Tibial nerve (tissue), 4 donors: ENCODE results near the gene TNRC6C. TPM values are rescaled to one million over a fixed set of nuclear protein-coding genes. Genes with fewer than 3 reads are reported as not detected.

ENCODE experiments used
- DNase-seq, 2 donors: peaks; one replicate each; pipeline ENCODE4 v3.0.0-alpha.2; 2019; ENCODE audit warnings: low spot score in 2 of 2
- H3K27ac ChIP-seq, 4 donors: fragments of 200-600 bp; sonication (generic) in 3 of 4; one replicate each; pipeline ENCODE4 v1.5.1; 2017 to 2019; ENCODE audit warnings: mild to moderate bottlenecking in 1 of 4
- H3K27me3 ChIP-seq, 2 donors: fragments of 200-600 bp; sonication (generic) in 1 of 2; one replicate each; pipeline versions ENCODE4 v1.5.1 to v1.6.0; 2017 to 2019
- H3K36me3 ChIP-seq, 3 donors: fragments of 200-600 bp; sonication (generic); one replicate each; pipeline ENCODE4 v1.5.1; 2018 to 2019
- H3K4me1 ChIP-seq, 4 donors: fragments of 200-600 bp; sonication (generic) in 3 of 4; one replicate each; pipeline ENCODE4 v1.5.1; 2017 to 2019
- H3K4me3 ChIP-seq, 4 donors: fragments of 200-600 bp; sonication (generic) in 3 of 4; one replicate each; pipeline ENCODE4 v1.5.1; 2017 to 2019; ENCODE audit warnings: mild to moderate bottlenecking in 1 of 4, moderate library complexity in 1 of 4
- H3K9me3 ChIP-seq, 4 donors: fragments of 200-600 bp; sonication (generic) in 3 of 4; one replicate each; pipeline ENCODE4 v1.5.1; 2017 to 2019
- CTCF ChIP-seq, 5 experiments: fragments of 200-600 bp in 3 of 5; fragments of 450-650 bp in 2 of 5; sonication (generic) in 3 of 5; IDR thresholded peaks; one replicate each; pipeline ENCODE4 v1.5.1; 2016 to 2019; ENCODE audit warnings: antibody characterized with exemption in 5 of 5, mild to moderate bottlenecking in 3 of 5, moderate library complexity in 2 of 5
- EP300 ChIP-seq, 2 donors: sonication (generic); formaldehyde crosslinking; IDR thresholded peaks; one replicate each; pipeline ENCODE4 v1.6.1; 2017; ENCODE audit warnings: antibody characterized with exemption in 2 of 2, mild to moderate bottlenecking in 1 of 2
- POLR2A ChIP-seq, 2 donors: fragments of 450-650 bp; IDR thresholded peaks; one replicate each; pipeline ENCODE4 v1.6.1; 2017; ENCODE audit warnings: antibody characterized with exemption in 2 of 2, mild to moderate bottlenecking in 2 of 2, moderate library complexity in 2 of 2
- WGBS, 2 donors: methylation state at CpG; one replicate each; pipeline ENCODE4 v1.1.5; 2018; 5-methylcytosine and 5-hydroxymethylcytosine counted together
- total RNA-seq, 4 donors: library from RNA; depleted of rRNA; stranded (reverse); fragments of >200 nt; gene quantifications; one replicate each; pipeline ENCODE4 v1.1.0, GENCODE V29; 2016

TNRC6C gene
- total RNA-seq, 4 donors from 2014 or later: 24.0 to 43.5 (median 34.3) TPM

- DNase-seq: no peak
- Histone ChIP-seq H3K4me1 (peaks cover 0 to 45% (median 3%) of the 10 kb centered on the region in 4 donors), H3K4me3 (no peak overlapping the region), H3K36me3 (peaks cover 0 to 4% (median 0%) of the 10 kb centered on the region in 3 donors), H3K9me3 (no peaks in the 10 kb centered on the region), H3K27me3 (no peaks in the 10 kb centered on the region), H3K27ac (no peak overlapping the region)
- TF ChIP-seq CTCF (IDR thresholded peaks at IDR 0.05) (no peak), POLR2A (IDR thresholded peaks at IDR 0.05) (no peak), EP300 (IDR thresholded peaks at IDR 0.05) (no peak)
- 80 to 83% methylated on average over 5 of the region's 5 CpGs for WGBS, 2 donors
Measured at GRCh38 chr17:78023042-78023441, 64.5 kb downstream of the TNRC6C start.

GRCh38 chr17:78026381-78026780, 67.9 kb downstream of the TNRC6C start:
- DNase-seq: no peak
- Histone ChIP-seq H3K4me3 (no peak overlapping the region), H3K36me3 (peaks cover 0 to 5% (median 0%) of the 10 kb centered on the region in 3 donors), H3K27me3 (no peaks in the 10 kb centered on the region), H3K4me1 (peaks cover 0 to 28% (median 0%) of the 10 kb centered on the region in 4 donors), H3K27ac (no peak overlapping the region), H3K9me3 (no peaks in the 10 kb centered on the region)
- 78 to 88% methylated on average over 2 of the region's 2 CpGs for WGBS, 2 donors
- TF ChIP-seq EP300 (IDR thresholded peaks at IDR 0.05) (no peak), POLR2A (IDR thresholded peaks at IDR 0.05) (no peak), CTCF (IDR thresholded peaks at IDR 0.05) (no peak)

GRCh38 chr17:78027121-78027520, 68.6 kb downstream of the TNRC6C start:
- Histone ChIP-seq H3K27ac (no peak overlapping the region), H3K4me1 (peaks cover 0 to 35% (median 0%) of the 10 kb centered on the region in 4 donors), H3K27me3 (no peaks in the 10 kb centered on the region), H3K4me3 (no peak overlapping the region), H3K36me3 (peaks cover 0 to 12% (median 0%) of the 10 kb centered on the region in 3 donors), H3K9me3 (no peaks in the 10 kb centered on the region)
- 95% methylated on average over 2 of the region's 2 CpGs for whole genome bisulfite sequencing, 2 donors
- DNase-seq: no peak
- TF ChIP-seq CTCF (IDR thresholded peaks at IDR 0.05): no peak
- TF ChIP-seq EP300 (IDR thresholded peaks at IDR 0.05): no peak
- TF ChIP-seq POLR2A (IDR thresholded peaks at IDR 0.05): no peak

GRCh38 chr17:78029697-78030096, 71.2 kb downstream of the TNRC6C start:
- H3K9me3 ChIP-seq: no peaks in the 10 kb centered on the region
- H3K27ac ChIP-seq: no peak overlapping the region
- no peak for TF ChIP-seq CTCF (IDR thresholded peaks at IDR 0.05)
- TF ChIP-seq POLR2A (IDR thresholded peaks at IDR 0.05): no peak
- TF ChIP-seq EP300 (IDR thresholded peaks at IDR 0.05): no peak
- H3K4me1 ChIP-seq: peaks cover 0 to 31% (median 0%) of the 10 kb centered on the region in 4 donors
- H3K36me3 ChIP-seq: peaks cover 0 to 35% (median 3%) of the 10 kb centered on the region in 3 donors
- no peaks in the 10 kb centered on the region for H3K27me3 ChIP-seq
- H3K4me3 ChIP-seq: no peak overlapping the region
- no peak for DNase-seq
- 39 to 50% methylated on average over 1 of the region's 1 CpG for WGBS, 2 donors

- DNase-seq: no peak
- TF ChIP-seq POLR2A (IDR thresholded peaks at IDR 0.05) (no peak), EP300 (IDR thresholded peaks at IDR 0.05) (no peak), CTCF (IDR thresholded peaks at IDR 0.05) (no peak)
- 91% methylated on average over 8 of the region's 8 CpGs for WGBS, 2 donors
- Histone ChIP-seq H3K4me1 (peaks cover 0 to 25% (median 0%) of the 10 kb centered on the region in 4 donors), H3K27me3 (no peaks in the 10 kb centered on the region), H3K4me3 (no peak overlapping the region), H3K36me3 (peaks cover 0 to 47% (median 3%) of the 10 kb centered on the region in 3 donors), H3K9me3 (no peaks in the 10 kb centered on the region), H3K27ac (no peak overlapping the region)
Measured at GRCh38 chr17:78031435-78031834, 72.9 kb downstream of the TNRC6C start.
